ENCODE measurements around the gene SSRP1.
"Not testable (repeated sequence)": the region's sequence is repeated elsewhere in the genome, so short reads cannot be mapped to it uniquely, and the experiment has no call there.

SSRP1 gene

GRCh38 chr11:57363131-57364080 is 27.7 kb upstream of the SSRP1 start:
- H3K4me2 ChIP-seq (ENCODE audit: low read length, poor library complexity, severe bottlenecking): no peak overlapping the region
- H3K79me1 ChIP-seq (replicated peaks; ENCODE audit: low read length, poor library complexity, severe bottlenecking): no peaks in the 10 kb centered on the region
- no peak overlapping the region for H3K18ac ChIP-seq (ENCODE audit: low read depth in 1 of 2, low read length in 2 of 2)
- no peak overlapping the region for H2BK15ac ChIP-seq (ENCODE audit: low read depth, poor library complexity, severe bottlenecking)
- H2BK120ac ChIP-seq (ENCODE audit: low read depth, low read length): no peak overlapping the region
- no peak overlapping the region for H3K4me3 ChIP-seq (ENCODE audit: insufficient read depth in 1 of 2, low read depth in 1 of 2, low read length in 2 of 2)
- H2BK12ac ChIP-seq (ENCODE audit: low read length in 2 of 2): no peak overlapping the region
- no peak overlapping the region for H3K9ac ChIP-seq (ENCODE audit: low read length)
- no peaks in the 10 kb centered on the region for H3K9me3 ChIP-seq (ENCODE audit: control insufficient read depth, low read length)
- no peak overlapping the region for H2AK5ac ChIP-seq (ENCODE audit: low read length, severe bottlenecking)
- H2AFZ ChIP-seq (ENCODE audit: low read depth, low read length): no peak overlapping the region
- H3K4ac ChIP-seq (ENCODE audit: low read depth in 1 of 2, low read length in 2 of 2): no peak overlapping the region
- no peak overlapping the region for H3K14ac ChIP-seq (ENCODE audit: low read length in 2 of 2)
- no peak overlapping the region for H4K91ac ChIP-seq (ENCODE audit: low read length)
- H2BK5ac ChIP-seq (ENCODE audit: low read depth, low read length, poor library complexity, severe bottlenecking): no peak overlapping the region
- WGBS: 71% methylated on average over 5 of the region's 7 CpGs
- H3K23ac ChIP-seq (ENCODE audit: low read length in 2 of 2): no peak overlapping the region
- DNase-seq: no peak
- no peak overlapping the region for H4K8ac ChIP-seq (ENCODE audit: low read length)
- peaks cover 2% of the 10 kb centered on the region for H3K4me1 ChIP-seq (ENCODE audit: control insufficient read depth, insufficient read depth, low read depth, low read length)
- no peak overlapping the region for H3K27ac ChIP-seq (ENCODE audit: low read length, poor library complexity, severe bottlenecking)
- no peaks in the 10 kb centered on the region for H3K36me3 ChIP-seq (ENCODE audit: control insufficient read depth in 1 of 2, insufficient read depth in 2 of 2, low read depth in 1 of 2, low read length in 2 of 2)
- peaks cover 5 to 47% of the 10 kb centered on the region in 2 experiments for H3K27me3 ChIP-seq (ENCODE audit: control insufficient read depth in 1 of 2, insufficient read depth in 1 of 2, low read length in 2 of 2)

GRCh38 chr11:57361926-57362325 is 26.2 kb upstream of the SSRP1 start:
- Histone ChIP-seq H3K18ac (ENCODE audit: low read depth in 1 of 2, low read length in 2 of 2) (no peak overlapping the region), H3K4me1 (ENCODE audit: control insufficient read depth, insufficient read depth, low read depth, low read length) (peaks cover 2% of the 10 kb centered on the region), H2BK120ac (ENCODE audit: low read depth, low read length) (no peak overlapping the region), H2AK5ac (ENCODE audit: low read length, severe bottlenecking) (no peak overlapping the region), H2AFZ (ENCODE audit: low read depth, low read length) (no peak overlapping the region), H3K9me3 (ENCODE audit: control insufficient read depth, low read length) (no peaks in the 10 kb centered on the region), H2BK5ac (ENCODE audit: low read depth, low read length, poor library complexity, severe bottlenecking) (no peak overlapping the region), H3K14ac (ENCODE audit: low read length in 2 of 2) (no peak overlapping the region), H2BK12ac (ENCODE audit: low read length in 2 of 2) (no peak overlapping the region), H3K79me1 (replicated peaks; ENCODE audit: low read length, poor library complexity, severe bottlenecking) (no peaks in the 10 kb centered on the region), H3K4me2 (ENCODE audit: low read length, poor library complexity, severe bottlenecking) (no peak overlapping the region), H4K91ac (ENCODE audit: low read length) (no peak overlapping the region), H2BK15ac (ENCODE audit: low read depth, poor library complexity, severe bottlenecking) (no peak overlapping the region), H4K8ac (ENCODE audit: low read length) (no peak overlapping the region), H3K23ac (ENCODE audit: low read length in 2 of 2) (no peak overlapping the region), H3K9ac (ENCODE audit: low read length) (no peak overlapping the region), H3K4ac (ENCODE audit: low read depth in 1 of 2, low read length in 2 of 2) (no peak overlapping the region), H3K27me3 (ENCODE audit: control insufficient read depth in 1 of 2, insufficient read depth in 1 of 2, low read length in 2 of 2) (peaks cover 5 to 47% of the 10 kb centered on the region in 2 experiments), H3K27ac (ENCODE audit: low read length, poor library complexity, severe bottlenecking) (no peak overlapping the region), H3K36me3 (ENCODE audit: control insufficient read depth in 1 of 2, insufficient read depth in 2 of 2, low read depth in 1 of 2, low read length in 2 of 2) (no peaks in the 10 kb centered on the region), H3K4me3 (ENCODE audit: insufficient read depth in 1 of 2, low read depth in 1 of 2, low read length in 2 of 2) (no peak overlapping the region)
- DNase-seq: no peak
- WGBS: 78% methylated on average over 1 of the region's 3 CpGs

DNA sequence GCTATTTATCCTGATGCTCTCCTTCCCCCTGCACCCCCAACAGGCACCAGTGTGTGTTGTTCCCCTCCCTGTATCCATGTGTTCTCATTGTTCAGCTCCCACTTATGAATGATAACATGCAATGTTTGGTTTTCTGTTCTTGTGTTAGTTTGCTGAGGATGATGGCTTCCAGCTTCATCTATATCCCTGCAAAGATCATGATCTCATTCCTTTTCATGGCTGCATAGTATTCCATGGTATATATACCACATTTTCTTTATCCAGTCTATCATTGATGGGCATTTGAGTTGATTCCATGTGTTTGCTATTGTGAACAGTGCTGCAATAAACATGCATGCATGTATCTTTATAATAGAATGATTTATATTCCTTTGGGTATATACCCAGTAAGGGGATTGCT is 25.7 kb upstream of the SSRP1 start:
- H2BK12ac ChIP-seq (ENCODE audit: low read length in 2 of 2); H3K4me1 ChIP-seq (ENCODE audit: control insufficient read depth, insufficient read depth, low read depth, low read length); H3K4ac ChIP-seq (ENCODE audit: low read depth in 1 of 2, low read length in 2 of 2); H3K79me1 ChIP-seq (replicated peaks; ENCODE audit: low read length, poor library complexity, severe bottlenecking); H3K36me3 ChIP-seq (ENCODE audit: control insufficient read depth in 1 of 2, insufficient read depth in 2 of 2, low read depth in 1 of 2, low read length in 2 of 2); H2BK5ac ChIP-seq (ENCODE audit: low read depth, low read length, poor library complexity, severe bottlenecking); H3K23ac ChIP-seq (ENCODE audit: low read length in 2 of 2); H2BK120ac ChIP-seq (ENCODE audit: low read depth, low read length); H3K9ac ChIP-seq (ENCODE audit: low read length); H4K91ac ChIP-seq (ENCODE audit: low read length); H3K27ac ChIP-seq (ENCODE audit: low read length, poor library complexity, severe bottlenecking); H3K9me3 ChIP-seq (ENCODE audit: control insufficient read depth, low read length); H3K4me2 ChIP-seq (ENCODE audit: low read length, poor library complexity, severe bottlenecking); H2BK15ac ChIP-seq (ENCODE audit: low read depth, poor library complexity, severe bottlenecking); H4K8ac ChIP-seq (ENCODE audit: low read length); H3K4me3 ChIP-seq (ENCODE audit: insufficient read depth in 1 of 2, low read depth in 1 of 2, low read length in 2 of 2); H2AK5ac ChIP-seq (ENCODE audit: low read length, severe bottlenecking); DNase-seq; H3K14ac ChIP-seq (ENCODE audit: low read length in 2 of 2); H3K18ac ChIP-seq (ENCODE audit: low read depth in 1 of 2, low read length in 2 of 2); H2AFZ ChIP-seq (ENCODE audit: low read depth, low read length): not testable (repeated sequence)
- H3K27me3 ChIP-seq (ENCODE audit: control insufficient read depth in 1 of 2, insufficient read depth in 1 of 2, low read length in 2 of 2): peaks cover 5 to 47% of the 10 kb centered on the region in 2 experiments

DNA sequence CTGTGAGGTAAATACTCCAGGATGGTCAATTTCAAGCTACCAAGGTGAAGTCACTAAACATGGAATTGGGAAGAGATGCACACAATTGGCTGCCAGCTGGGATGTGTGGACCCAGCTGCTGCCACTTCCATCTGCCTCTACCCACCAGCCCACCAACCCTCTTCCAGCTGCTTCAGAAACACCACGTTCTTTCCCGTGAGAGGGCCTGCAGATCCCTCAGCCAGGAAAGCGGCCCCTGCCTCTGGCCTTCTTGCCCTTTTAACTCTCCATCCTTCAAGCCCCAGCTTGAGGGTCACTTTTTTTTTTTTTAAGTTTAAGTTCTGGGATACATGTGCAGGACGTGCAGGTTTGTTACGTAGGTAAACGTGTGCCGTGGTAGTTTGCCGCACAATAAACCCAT is 25.3 kb upstream of the SSRP1 start:
- no peak overlapping the region for H3K18ac ChIP-seq (ENCODE audit: low read depth in 1 of 2, low read length in 2 of 2)
- H2AFZ ChIP-seq (ENCODE audit: low read depth, low read length): no peak overlapping the region
- H3K23ac ChIP-seq (ENCODE audit: low read length in 2 of 2): no peak overlapping the region
- no peak overlapping the region for H2AK5ac ChIP-seq (ENCODE audit: low read length, severe bottlenecking)
- peaks cover 5 to 46% of the 10 kb centered on the region in 2 experiments for H3K27me3 ChIP-seq (ENCODE audit: control insufficient read depth in 1 of 2, insufficient read depth in 1 of 2, low read length in 2 of 2)
- H2BK15ac ChIP-seq (ENCODE audit: low read depth, poor library complexity, severe bottlenecking): no peak overlapping the region
- no peak overlapping the region for H3K4me2 ChIP-seq (ENCODE audit: low read length, poor library complexity, severe bottlenecking)
- H3K36me3 ChIP-seq (ENCODE audit: control insufficient read depth in 1 of 2, insufficient read depth in 2 of 2, low read depth in 1 of 2, low read length in 2 of 2): no peaks in the 10 kb centered on the region
- H4K91ac ChIP-seq (ENCODE audit: low read length): no peak overlapping the region
- H2BK120ac ChIP-seq (ENCODE audit: low read depth, low read length): no peak overlapping the region
- H4K8ac ChIP-seq (ENCODE audit: low read length): no peak overlapping the region
- H3K9ac ChIP-seq (ENCODE audit: low read length): no peak overlapping the region
- DNase-seq: no peak
- peaks cover 2% of the 10 kb centered on the region for H3K4me1 ChIP-seq (ENCODE audit: control insufficient read depth, insufficient read depth, low read depth, low read length)
- H3K4ac ChIP-seq (ENCODE audit: low read depth in 1 of 2, low read length in 2 of 2): no peak overlapping the region
- H2BK5ac ChIP-seq (ENCODE audit: low read depth, low read length, poor library complexity, severe bottlenecking): no peak overlapping the region
- no peak overlapping the region for H3K27ac ChIP-seq (ENCODE audit: low read length, poor library complexity, severe bottlenecking)
- no peaks in the 10 kb centered on the region for H3K9me3 ChIP-seq (ENCODE audit: control insufficient read depth, low read length)
- H3K14ac ChIP-seq (ENCODE audit: low read length in 2 of 2): no peak overlapping the region
- 76% methylated on average over 7 of the region's 8 CpGs for WGBS
- H3K4me3 ChIP-seq (ENCODE audit: insufficient read depth in 1 of 2, low read depth in 1 of 2, low read length in 2 of 2): no peak overlapping the region
- no peaks in the 10 kb centered on the region for H3K79me1 ChIP-seq (replicated peaks; ENCODE audit: low read length, poor library complexity, severe bottlenecking)
- no peak overlapping the region for H2BK12ac ChIP-seq (ENCODE audit: low read length in 2 of 2)
